Measurements from ENCODE around the gene SRSF2.

DNA sequence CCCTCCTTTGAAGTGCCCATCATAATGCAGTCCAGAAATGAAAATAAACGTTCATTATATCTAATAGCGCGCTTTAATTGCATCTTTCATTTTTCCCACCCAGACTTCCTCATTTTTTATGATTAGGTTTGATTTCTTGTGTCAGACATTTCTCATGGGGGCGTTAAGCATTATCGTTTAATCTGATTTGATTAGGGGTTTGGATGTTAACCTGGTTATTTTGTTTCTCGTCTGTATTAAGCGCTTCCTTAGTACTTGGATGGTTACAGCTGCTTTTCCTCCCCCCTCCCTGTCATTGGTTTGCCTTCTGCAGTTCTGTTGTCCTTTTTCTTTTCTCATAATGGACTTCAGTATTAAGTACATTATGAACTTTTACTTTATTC lies 1.3 kb upstream of the SRSF2 start:
- TF ChIP-seq, protein P1, sequence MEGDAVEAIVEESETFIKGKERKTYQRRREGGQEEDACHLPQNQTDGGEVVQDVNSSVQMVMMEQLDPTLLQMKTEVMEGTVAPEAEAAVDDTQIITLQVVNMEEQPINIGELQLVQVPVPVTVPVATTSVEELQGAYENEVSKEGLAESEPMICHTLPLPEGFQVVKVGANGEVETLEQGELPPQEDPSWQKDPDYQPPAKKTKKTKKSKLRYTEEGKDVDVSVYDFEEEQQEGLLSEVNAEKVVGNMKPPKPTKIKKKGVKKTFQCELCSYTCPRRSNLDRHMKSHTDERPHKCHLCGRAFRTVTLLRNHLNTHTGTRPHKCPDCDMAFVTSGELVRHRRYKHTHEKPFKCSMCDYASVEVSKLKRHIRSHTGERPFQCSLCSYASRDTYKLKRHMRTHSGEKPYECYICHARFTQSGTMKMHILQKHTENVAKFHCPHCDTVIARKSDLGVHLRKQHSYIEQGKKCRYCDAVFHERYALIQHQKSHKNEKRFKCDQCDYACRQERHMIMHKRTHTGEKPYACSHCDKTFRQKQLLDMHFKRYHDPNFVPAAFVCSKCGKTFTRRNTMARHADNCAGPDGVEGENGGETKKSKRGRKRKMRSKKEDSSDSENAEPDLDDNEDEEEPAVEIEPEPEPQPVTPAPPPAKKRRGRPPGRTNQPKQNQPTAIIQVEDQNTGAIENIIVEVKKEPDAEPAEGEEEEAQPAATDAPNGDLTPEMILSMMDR (IDR thresholded peaks at IDR 0.05), result no peak
- TF ChIP-seq POLR2A (IDR thresholded peaks at IDR 0.05), result no peak
- TF ChIP-seq POLR2AphosphoS5 (IDR thresholded peaks at IDR 0.05), result no peak
